ENCODE measurements around the gene SEMA4D.

The SEMA4D gene

GRCh38 chr9:89361816-89362646 lies 135.9 kb downstream of the SEMA4D start:
- TF ChIP-seq MYC (IDR thresholded peaks at IDR 0.05; ENCODE audit: low read depth, low read length) (no peak), MAX (IDR thresholded peaks at IDR 0.05; ENCODE audit: low read depth, low read length) (no peak), POLR2A (IDR thresholded peaks at IDR 0.05; ENCODE audit: extremely low read depth, insufficient read length) (no peak), CTCF (IDR thresholded peaks at IDR 0.05; ENCODE audit: low read depth, low read length) (no peak)
- no peak for DNase-seq (ENCODE audit: low read depth)
- no peak overlapping the region for H3K4me3 ChIP-seq (ENCODE audit: low read depth, low read length)

- no peak overlapping the region for H3K4me3 ChIP-seq (ENCODE audit: low read depth, low read length)
- TF ChIP-seq MYC (IDR thresholded peaks at IDR 0.05; ENCODE audit: low read depth, low read length) (no peak), POLR2A (IDR thresholded peaks at IDR 0.05; ENCODE audit: extremely low read depth, insufficient read length) (no peak), MAX (IDR thresholded peaks at IDR 0.05; ENCODE audit: low read depth, low read length) (no peak), CTCF (IDR thresholded peaks at IDR 0.05; ENCODE audit: low read depth, low read length) (no peak)
- DNase-seq (ENCODE audit: low read depth) = no peak
Measured at GRCh38 chr9:89361031-89361430, 136.9 kb downstream of the SEMA4D start.

GRCh38 chr9:89360465-89360864 lies 137.4 kb downstream of the SEMA4D start:
- H3K4me3 ChIP-seq (ENCODE audit: low read depth, low read length) = no peak overlapping the region
- TF ChIP-seq CTCF (IDR thresholded peaks at IDR 0.05; ENCODE audit: low read depth, low read length) = no peak
- no peak for TF ChIP-seq MAX (IDR thresholded peaks at IDR 0.05; ENCODE audit: low read depth, low read length)
- TF ChIP-seq MYC (IDR thresholded peaks at IDR 0.05; ENCODE audit: low read depth, low read length) = no peak
- no peak for TF ChIP-seq POLR2A (IDR thresholded peaks at IDR 0.05; ENCODE audit: extremely low read depth, insufficient read length)
- DNase-seq (ENCODE audit: low read depth) = no peak

- TF ChIP-seq MYC (IDR thresholded peaks at IDR 0.05; ENCODE audit: low read depth, low read length) (no peak), CTCF (IDR thresholded peaks at IDR 0.05; ENCODE audit: low read depth, low read length) (no peak), MAX (IDR thresholded peaks at IDR 0.05; ENCODE audit: low read depth, low read length) (no peak), POLR2A (IDR thresholded peaks at IDR 0.05; ENCODE audit: extremely low read depth, insufficient read length) (no peak)
- no peak overlapping the region for H3K4me3 ChIP-seq (ENCODE audit: low read depth, low read length)
- DNase-seq (ENCODE audit: low read depth) = no peak
Measured at GRCh38 chr9:89359751-89360261, 138.1 kb downstream of the SEMA4D start.

- no peak for TF ChIP-seq MAX (IDR thresholded peaks at IDR 0.05; ENCODE audit: low read depth, low read length)
- TF ChIP-seq POLR2A (IDR thresholded peaks at IDR 0.05; ENCODE audit: extremely low read depth, insufficient read length) = no peak
- no peak for TF ChIP-seq CTCF (IDR thresholded peaks at IDR 0.05; ENCODE audit: low read depth, low read length)
- no peak for TF ChIP-seq MYC (IDR thresholded peaks at IDR 0.05; ENCODE audit: low read depth, low read length)
- DNase-seq (ENCODE audit: low read depth) = no peak
- H3K4me3 ChIP-seq (ENCODE audit: low read depth, low read length) = no peak overlapping the region
Measured at GRCh38 chr9:89358985-89359384, 138.9 kb downstream of the SEMA4D start.

Measured in NB4 (cell line).